Adrenal gland (tissue), 5 donors: ENCODE data around the gene PPP1R12A.

Source experiments
- POLR2A ChIP-seq, 2 donors: fragments of 450-650 bp; IDR thresholded peaks; one replicate each; pipeline ENCODE4 v1.6.1; 2017; ENCODE audit warnings: antibody characterized with exemption in 2 of 2, mild to moderate bottlenecking in 2 of 2, moderate library complexity in 1 of 2
- TF ChIP-seq, protein P1 (sequence below), 6 experiments: fragments of 450-650 bp in 4 of 6; fragments of 200-600 bp in 2 of 6; sonication (generic) in 1 of 6; IDR thresholded peaks; 1 replicate in 5 of 6; 2 replicates in 1 of 6; pipeline versions ENCODE4 v1.5.1 to v1.8.0; 2016 to 2021; ENCODE audit warnings: antibody characterized with exemption in 6 of 6, mild to moderate bottlenecking in 2 of 6, moderate library complexity in 1 of 6
- donor health status: DM: no; HTN: no; CAD: no.

DNA sequence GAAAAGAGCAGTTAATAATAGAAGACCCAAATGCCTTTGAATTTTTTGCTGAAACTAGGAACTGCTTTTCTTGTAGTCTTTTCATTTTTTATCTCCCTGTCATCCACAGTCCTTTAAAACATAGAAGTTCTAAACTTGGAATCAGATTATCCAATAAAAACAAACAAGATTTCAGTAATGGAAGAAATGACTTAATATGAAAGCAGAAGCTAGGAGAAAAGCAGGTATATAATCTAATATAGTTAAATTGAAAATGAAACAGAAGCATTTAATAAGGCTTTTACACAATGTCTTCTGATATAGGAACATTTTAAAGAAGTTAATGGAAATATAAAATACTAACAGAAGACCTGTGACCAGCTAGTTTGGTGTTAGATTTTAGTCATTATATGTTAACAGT is 26.5 kb downstream of the PPP1R12A start:
- TF ChIP-seq, protein P1, sequence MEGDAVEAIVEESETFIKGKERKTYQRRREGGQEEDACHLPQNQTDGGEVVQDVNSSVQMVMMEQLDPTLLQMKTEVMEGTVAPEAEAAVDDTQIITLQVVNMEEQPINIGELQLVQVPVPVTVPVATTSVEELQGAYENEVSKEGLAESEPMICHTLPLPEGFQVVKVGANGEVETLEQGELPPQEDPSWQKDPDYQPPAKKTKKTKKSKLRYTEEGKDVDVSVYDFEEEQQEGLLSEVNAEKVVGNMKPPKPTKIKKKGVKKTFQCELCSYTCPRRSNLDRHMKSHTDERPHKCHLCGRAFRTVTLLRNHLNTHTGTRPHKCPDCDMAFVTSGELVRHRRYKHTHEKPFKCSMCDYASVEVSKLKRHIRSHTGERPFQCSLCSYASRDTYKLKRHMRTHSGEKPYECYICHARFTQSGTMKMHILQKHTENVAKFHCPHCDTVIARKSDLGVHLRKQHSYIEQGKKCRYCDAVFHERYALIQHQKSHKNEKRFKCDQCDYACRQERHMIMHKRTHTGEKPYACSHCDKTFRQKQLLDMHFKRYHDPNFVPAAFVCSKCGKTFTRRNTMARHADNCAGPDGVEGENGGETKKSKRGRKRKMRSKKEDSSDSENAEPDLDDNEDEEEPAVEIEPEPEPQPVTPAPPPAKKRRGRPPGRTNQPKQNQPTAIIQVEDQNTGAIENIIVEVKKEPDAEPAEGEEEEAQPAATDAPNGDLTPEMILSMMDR (IDR thresholded peaks at IDR 0.05): no peak
- TF ChIP-seq POLR2A (IDR thresholded peaks at IDR 0.05): no peak
